Spinal cord (tissue), 10 donors: ENCODE measurements around the gene B3GNT9. TPM values are rescaled to one million over a fixed set of nuclear protein-coding genes. Genes with fewer than 3 reads are reported as not detected.

Experiments
- DNase-seq, 6 donors: peaks; one replicate each; pipeline versions ENCODE4 v3.0.0 to v3.0.0-alpha.2; 2013 to 2015; ENCODE audit warnings: low spot score in 6 of 6, low read depth in 4 of 6
- H3K27ac ChIP-seq: one replicate; pipeline ENCODE4 v1.5.1; 2013; ENCODE audit warnings: low read depth, low read length, control low read depth
- H3K27me3 ChIP-seq: one replicate; pipeline ENCODE4 v1.6.1; 2013; ENCODE audit warnings: low read length; ENCODE audit not compliant: control insufficient read depth, insufficient read depth
- H3K36me3 ChIP-seq: one replicate; pipeline ENCODE4 v1.6.1; 2013; ENCODE audit warnings: low read length; ENCODE audit not compliant: control insufficient read depth, insufficient read depth
- H3K4me1 ChIP-seq: one replicate; pipeline ENCODE4 v1.6.1; 2013; ENCODE audit warnings: low read length; ENCODE audit not compliant: control insufficient read depth, insufficient read depth
- H3K4me3 ChIP-seq: one replicate; pipeline ENCODE4 v1.5.1; 2013; ENCODE audit warnings: low read depth, low read length, control low read depth
- H3K9me3 ChIP-seq: one replicate; pipeline ENCODE4 v1.6.1; 2013; ENCODE audit warnings: low read length; ENCODE audit not compliant: control insufficient read depth, insufficient read depth
- WGBS: methylation state at CpG from one replicate; pipeline ENCODE4 v1.1.5; 2013; ENCODE audit warnings: missing lambda C conversion rate; ENCODE audit not compliant: insufficient coverage; 5-methylcytosine and 5-hydroxymethylcytosine counted together
- polyA plus RNA-seq, 2 donors: library from polyadenylated mRNA; unstranded; fragments of 120-200 nt; gene quantifications; one replicate each; pipeline ENCODE4 v1.2.1, GENCODE V29; 2013; ENCODE audit not compliant: insufficient read length in 2 of 2
- total RNA-seq, 2 donors: library from RNA; depleted of rRNA in 1 of 2; stranded (reverse); fragments of 120-200 nt in 1 of 2; fragments of >200 nt in 1 of 2; gene quantifications; one replicate each; pipeline versions ENCODE4 v1.2.3 to v1.2.4, GENCODE V29; 2013 to 2014
- donor health status: healthy.

The B3GNT9 gene
- total and polyA plus RNA-seq, 4 donors = 6.2 to 34.9 (median 11.0) TPM

GRCh38 chr16:67155295-67156142 is 4.7 kb upstream of the B3GNT9 start:
- peaks cover 85% of the 10 kb centered on the region for H3K27me3 ChIP-seq
- peaks cover 47% of the 10 kb centered on the region for H3K4me1 ChIP-seq
- no peak overlapping the region for H3K27ac ChIP-seq
- WGBS = 2% methylated on average over 74 of the region's 74 CpGs
- H3K36me3 ChIP-seq = no peaks in the 10 kb centered on the region
- no peaks in the 10 kb centered on the region for H3K9me3 ChIP-seq
- peak overlapping the region; percentile 32 for H3K4me3 ChIP-seq
- peak in 4 of 6 donors; percentile 62 to 92 (median 81) for DNase-seq

- Histone ChIP-seq H3K4me3 (peak overlapping the region; percentile 32), H3K27me3 (peaks cover 85% of the 10 kb centered on the region), H3K4me1 (peaks cover 43% of the 10 kb centered on the region), H3K9me3 (no peaks in the 10 kb centered on the region), H3K27ac (no peak overlapping the region), H3K36me3 (no peaks in the 10 kb centered on the region)
- peak in 1 of 6 donors; percentile 30 for DNase-seq
- WGBS = 6% methylated on average over 53 of the region's 61 CpGs
Observed at GRCh38 chr16:67154578-67155294, 3.9 kb upstream of the B3GNT9 start.

- Histone ChIP-seq H3K9me3 (no peaks in the 10 kb centered on the region), H3K27me3 (peaks cover 77% of the 10 kb centered on the region), H3K4me1 (peaks cover 48% of the 10 kb centered on the region), H3K4me3 (peak overlapping the region; percentile 36), H3K27ac (no peak overlapping the region), H3K36me3 (peaks cover 29% of the 10 kb centered on the region)
- 49% methylated on average over 7 of the region's 8 CpGs for WGBS
- DNase-seq = no peak
Observed at GRCh38 chr16:67151431-67152097, 766 bp upstream of the B3GNT9 start.

DNA sequence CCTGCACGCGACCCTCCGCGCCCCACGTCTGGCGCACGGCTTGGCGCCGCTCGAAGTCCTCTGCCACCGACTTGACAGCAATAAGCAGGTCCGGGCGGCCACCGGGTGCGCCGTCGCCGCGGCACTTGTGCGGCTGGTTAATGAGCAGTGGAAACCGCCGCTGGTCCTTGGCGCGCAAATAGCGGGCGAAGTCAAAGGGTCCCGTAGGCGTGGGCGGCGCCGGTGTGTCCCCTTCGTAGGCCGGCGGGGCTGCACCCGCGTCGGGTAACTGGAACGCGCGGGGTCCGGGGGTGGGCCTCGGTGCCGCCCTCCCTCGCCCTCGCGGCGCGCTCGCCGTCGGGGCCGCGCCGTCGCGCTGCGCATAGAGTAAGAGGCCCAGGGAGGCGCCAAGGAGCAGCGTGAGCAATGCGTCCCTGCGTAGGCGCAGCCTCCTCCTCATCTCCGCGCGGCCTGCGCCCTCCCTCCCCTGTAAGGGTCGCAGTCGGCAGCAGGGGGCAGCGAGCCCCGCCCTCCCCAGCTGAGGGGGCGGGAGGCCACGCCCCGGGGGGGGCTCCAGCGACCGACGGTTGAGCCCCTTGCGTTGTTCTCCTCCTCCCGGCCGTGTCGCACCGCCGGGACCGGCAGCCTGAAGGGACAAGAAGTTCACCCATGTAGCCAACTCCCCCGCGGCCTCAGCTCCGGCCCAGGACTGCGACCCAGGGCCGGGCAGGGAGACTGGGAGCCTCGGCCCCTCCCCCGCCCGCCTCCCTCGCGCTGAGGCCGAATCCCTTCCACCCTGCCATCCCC is 558 bp downstream of the B3GNT9 start:
- H3K27ac ChIP-seq = peak overlapping the region; percentile 65
- peaks cover 42% of the 10 kb centered on the region for H3K36me3 ChIP-seq
- peaks cover 65% of the 10 kb centered on the region for H3K27me3 ChIP-seq
- peak overlapping the region; percentile 36 for H3K4me3 ChIP-seq
- peaks cover 39% of the 10 kb centered on the region for H3K4me1 ChIP-seq
- peak in 1 of 6 donors; percentile 68 for DNase-seq
- H3K9me3 ChIP-seq = no peaks in the 10 kb centered on the region
- WGBS = 1% methylated on average over 94 of the region's 94 CpGs

GRCh38 chr16:67149276-67150046 is 1.3 kb downstream of the B3GNT9 start:
- DNase-seq = no peak
- Histone ChIP-seq H3K9me3 (no peaks in the 10 kb centered on the region), H3K4me3 (no peak overlapping the region), H3K36me3 (peaks cover 50% of the 10 kb centered on the region), H3K4me1 (peaks cover 32% of the 10 kb centered on the region), H3K27ac (no peak overlapping the region), H3K27me3 (peaks cover 58% of the 10 kb centered on the region)
- WGBS = 32% methylated on average over 77 of the region's 77 CpGs

GRCh38 chr16:67148656-67149275 is 2.0 kb downstream of the B3GNT9 start:
- H3K27me3 ChIP-seq = peaks cover 51% of the 10 kb centered on the region
- peaks cover 57% of the 10 kb centered on the region for H3K36me3 ChIP-seq
- no peak for DNase-seq
- H3K27ac ChIP-seq = no peak overlapping the region
- H3K9me3 ChIP-seq = no peaks in the 10 kb centered on the region
- H3K4me1 ChIP-seq = peaks cover 30% of the 10 kb centered on the region
- no peak overlapping the region for H3K4me3 ChIP-seq
- 92% methylated on average over 10 of the region's 11 CpGs for WGBS

GRCh38 chr16:67148221-67148620 is 2.6 kb downstream of the B3GNT9 start:
- H3K36me3 ChIP-seq = peaks cover 62% of the 10 kb centered on the region

DNA sequence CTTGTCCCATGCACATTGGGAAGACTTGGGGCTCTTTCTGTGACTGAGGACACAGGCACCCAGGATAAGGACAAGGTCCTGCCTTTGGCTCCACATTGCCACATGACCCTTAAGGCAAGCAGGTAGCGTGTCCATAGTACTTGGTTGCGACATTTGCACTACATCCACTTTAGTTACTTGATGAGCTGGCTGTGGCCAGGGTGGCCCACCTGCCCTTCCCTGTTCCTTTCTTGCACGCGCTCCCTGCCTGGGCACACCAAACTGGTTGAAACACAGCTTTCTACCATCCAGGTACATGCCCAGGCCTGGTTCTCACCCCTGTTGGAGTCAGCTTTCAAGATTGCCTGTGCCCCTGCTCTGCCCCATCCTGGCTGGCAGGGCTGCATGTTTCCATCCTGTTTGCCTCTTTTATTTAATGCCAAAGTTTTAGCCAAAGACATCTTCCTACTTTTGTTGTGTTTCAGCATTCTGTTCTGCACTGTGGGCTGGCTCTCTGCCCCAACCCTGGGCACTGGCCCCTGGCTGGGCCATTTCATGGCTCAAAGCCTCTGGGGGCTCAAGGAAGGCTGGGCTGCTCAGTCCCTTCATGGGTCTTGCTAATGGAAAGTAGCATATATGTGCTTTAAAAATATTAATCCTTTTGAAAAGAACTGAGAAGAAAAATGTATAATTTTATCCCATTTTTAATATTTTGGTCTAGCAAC is 3.2 kb downstream of the B3GNT9 start:
- Histone ChIP-seq H3K27me3 (peaks cover 44% of the 10 kb centered on the region), H3K4me1 (peaks cover 30% of the 10 kb centered on the region), H3K9me3 (no peaks in the 10 kb centered on the region), H3K36me3 (peaks cover 69% of the 10 kb centered on the region), H3K4me3 (no peak overlapping the region), H3K27ac (no peak overlapping the region)
- peak in 1 of 6 donors; percentile 44 for DNase-seq
- 100% methylated on average over 4 of the region's 4 CpGs for WGBS

More at GRCh38 chr16:67148221-67148620, 2.6 kb downstream of the B3GNT9 start:
- no peak for DNase-seq
- no peak overlapping the region for H3K4me3 ChIP-seq
- no peaks in the 10 kb centered on the region for H3K9me3 ChIP-seq
- peaks cover 48% of the 10 kb centered on the region for H3K27me3 ChIP-seq
- WGBS = 96% methylated on average over 2 of the region's 2 CpGs
- H3K27ac ChIP-seq = no peak overlapping the region
- H3K4me1 ChIP-seq = peaks cover 30% of the 10 kb centered on the region
